ENCODE results near the gene ELP2. TPM values are rescaled to one million over a fixed set of nuclear protein-coding genes. Genes with fewer than 3 reads are reported as not detected.
"Not testable (repeated sequence)": the region's sequence is repeated elsewhere in the genome, so short reads cannot be mapped to it uniquely, and the experiment has no call there.

Gene ELP2
- total and polyA plus RNA-seq, 5 donors from 2014 or later, result 71.0 to 161 (median 92.1) TPM

GRCh38 chr18:36092116-36092515, 37.6 kb upstream of the ELP2 start:
- H3K27ac Mint-ChIP-seq, H3K4me3 Mint-ChIP-seq: not testable (repeated sequence)

GRCh38 chr18:36094431-36094830, 35.3 kb upstream of the ELP2 start:
- no peaks in the 10 kb centered on the region for H3K36me3 Mint-ChIP-seq
- no peak overlapping the region for H3K4me3 Mint-ChIP-seq
- no peaks in the 10 kb centered on the region for H3K9me3 Mint-ChIP-seq
- H3K27me3 ChIP-seq (ENCODE audit: control insufficient read depth, insufficient read depth, low read length), result no peaks in the 10 kb centered on the region
- H3K27ac ChIP-seq (ENCODE audit: insufficient read depth, low read length, poor library complexity, severe bottlenecking), result no peak overlapping the region
- no peaks in the 10 kb centered on the region for H3K9me3 ChIP-seq (ENCODE audit: control insufficient read depth in 2 of 2, low read length in 2 of 2)
- H3K4me1 Mint-ChIP-seq, result peaks cover 0 to 5% (median 1%) of the 10 kb centered on the region in 4 donors
- H3K27me3 Mint-ChIP-seq, result peaks cover 25% of the 10 kb centered on the region
- ATAC-seq (ENCODE audit: low read depth in 2 of 2) (no peak), DNase-seq (no peak)
- no peak overlapping the region for H3K4me3 ChIP-seq (ENCODE audit: low read depth, low read length)
- no peaks in the 10 kb centered on the region for H3K4me1 ChIP-seq (ENCODE audit: control insufficient read depth, insufficient read depth, low read length, poor library complexity, severe bottlenecking)
- H3K27ac Mint-ChIP-seq, result no peak overlapping the region
- no peaks in the 10 kb centered on the region for H3K36me3 ChIP-seq (ENCODE audit: control insufficient read depth, insufficient read depth, low read length)

More at GRCh38 chr18:36092116-36092515, 37.6 kb upstream of the ELP2 start:
- not testable (repeated sequence) for ATAC-seq (ENCODE audit: low read depth in 2 of 2); H3K9me3 Mint-ChIP-seq; H3K36me3 Mint-ChIP-seq; H3K4me1 ChIP-seq (ENCODE audit: control insufficient read depth, insufficient read depth, low read length, poor library complexity, severe bottlenecking); H3K36me3 ChIP-seq (ENCODE audit: control insufficient read depth, insufficient read depth, low read length); H3K27me3 ChIP-seq (ENCODE audit: control insufficient read depth, insufficient read depth, low read length); H3K4me3 ChIP-seq (ENCODE audit: low read depth, low read length); H3K9me3 ChIP-seq (ENCODE audit: control insufficient read depth in 2 of 2, low read length in 2 of 2); H3K4me1 Mint-ChIP-seq; DNase-seq; H3K27ac ChIP-seq (ENCODE audit: insufficient read depth, low read length, poor library complexity, severe bottlenecking)
- peaks cover 19% of the 10 kb centered on the region for H3K27me3 Mint-ChIP-seq

- Histone ChIP-seq H3K4me1 (ENCODE audit: control insufficient read depth, insufficient read depth, low read length, poor library complexity, severe bottlenecking) (no peaks in the 10 kb centered on the region), H3K9me3 (ENCODE audit: control insufficient read depth in 2 of 2, low read length in 2 of 2) (no peaks in the 10 kb centered on the region), H3K36me3 (ENCODE audit: control insufficient read depth, insufficient read depth, low read length) (no peaks in the 10 kb centered on the region), H3K4me3 (ENCODE audit: low read depth, low read length) (no peak overlapping the region), H3K27me3 (ENCODE audit: control insufficient read depth, insufficient read depth, low read length) (no peaks in the 10 kb centered on the region), H3K27ac (ENCODE audit: insufficient read depth, low read length, poor library complexity, severe bottlenecking) (no peak overlapping the region)
- peak in 2 of 3 donors; percentile 46 to 70 for DNase-seq
- Mint-ChIP-seq H3K27me3 (peaks cover 18% of the 10 kb centered on the region), H3K36me3 (no peaks in the 10 kb centered on the region), H3K4me3 (no peak overlapping the region), H3K4me1 (peaks cover 0 to 5% (median 1%) of the 10 kb centered on the region in 4 donors), H3K9me3 (no peaks in the 10 kb centered on the region), H3K27ac (no peak overlapping the region)
- ATAC-seq (ENCODE audit: low read depth in 2 of 2), result peak; percentile 42 to 52
Measured at GRCh38 chr18:36095936-36096519, 33.7 kb upstream of the ELP2 start.

- H3K27ac Mint-ChIP-seq, result no peak overlapping the region
- Histone ChIP-seq H3K4me3 (ENCODE audit: low read depth, low read length) (no peak overlapping the region), H3K27me3 (ENCODE audit: control insufficient read depth, insufficient read depth, low read length) (no peaks in the 10 kb centered on the region), H3K27ac (ENCODE audit: insufficient read depth, low read length, poor library complexity, severe bottlenecking) (no peak overlapping the region), H3K4me1 (ENCODE audit: control insufficient read depth, insufficient read depth, low read length, poor library complexity, severe bottlenecking) (no peaks in the 10 kb centered on the region), H3K36me3 (ENCODE audit: control insufficient read depth, insufficient read depth, low read length) (no peaks in the 10 kb centered on the region), H3K9me3 (ENCODE audit: control insufficient read depth in 2 of 2, low read length in 2 of 2) (no peaks in the 10 kb centered on the region)
- H3K36me3 Mint-ChIP-seq, result no peaks in the 10 kb centered on the region
- ATAC-seq (ENCODE audit: low read depth in 2 of 2), result no peak
- H3K27me3 Mint-ChIP-seq, result peaks cover 18% of the 10 kb centered on the region
- no peaks in the 10 kb centered on the region for H3K9me3 Mint-ChIP-seq
- no peak overlapping the region for H3K4me3 Mint-ChIP-seq
- H3K4me1 Mint-ChIP-seq, result peaks cover 0 to 5% (median 1%) of the 10 kb centered on the region in 4 donors
- no peak for DNase-seq
Measured at GRCh38 chr18:36096955-36097354, 32.7 kb upstream of the ELP2 start.

GRCh38 chr18:36099311-36099710, 30.4 kb upstream of the ELP2 start:
- Mint-ChIP-seq H3K9me3 (peaks cover 0 to 3% (median 0%) of the 10 kb centered on the region in 7 donors), H3K4me1 (peaks cover 0 to 13% (median 5%) of the 10 kb centered on the region in 4 donors), H3K36me3 (no peaks in the 10 kb centered on the region), H3K27me3 (peaks cover 22% of the 10 kb centered on the region), H3K27ac (no peak overlapping the region), H3K4me3 (no peak overlapping the region)
- no peaks in the 10 kb centered on the region for H3K36me3 ChIP-seq (ENCODE audit: control insufficient read depth, insufficient read depth, low read length)
- H3K4me1 ChIP-seq (ENCODE audit: control insufficient read depth, insufficient read depth, low read length, poor library complexity, severe bottlenecking), result no peaks in the 10 kb centered on the region
- H3K27ac ChIP-seq (ENCODE audit: insufficient read depth, low read length, poor library complexity, severe bottlenecking), result no peak overlapping the region
- H3K9me3 ChIP-seq (ENCODE audit: control insufficient read depth in 2 of 2, low read length in 2 of 2), result no peaks in the 10 kb centered on the region
- H3K27me3 ChIP-seq (ENCODE audit: control insufficient read depth, insufficient read depth, low read length), result no peaks in the 10 kb centered on the region
- no peak for ATAC-seq (ENCODE audit: low read depth in 2 of 2)
- DNase-seq, result no peak
- no peak overlapping the region for H3K4me3 ChIP-seq (ENCODE audit: low read depth, low read length)

GRCh38 chr18:36101943-36102342, 27.8 kb upstream of the ELP2 start:
- Mint-ChIP-seq H3K9me3 (peaks cover 0 to 3% (median 0%) of the 10 kb centered on the region in 7 donors), H3K4me3 (no peak overlapping the region), H3K27me3 (peaks cover 12% of the 10 kb centered on the region), H3K36me3 (no peaks in the 10 kb centered on the region), H3K4me1 (peaks cover 0 to 20% (median 2%) of the 10 kb centered on the region in 4 donors), H3K27ac (no peak overlapping the region)
- Histone ChIP-seq H3K9me3 (ENCODE audit: control insufficient read depth in 2 of 2, low read length in 2 of 2) (no peaks in the 10 kb centered on the region), H3K4me1 (ENCODE audit: control insufficient read depth, insufficient read depth, low read length, poor library complexity, severe bottlenecking) (no peaks in the 10 kb centered on the region), H3K27me3 (ENCODE audit: control insufficient read depth, insufficient read depth, low read length) (no peaks in the 10 kb centered on the region), H3K4me3 (ENCODE audit: low read depth, low read length) (no peak overlapping the region), H3K27ac (ENCODE audit: insufficient read depth, low read length, poor library complexity, severe bottlenecking) (no peak overlapping the region), H3K36me3 (ENCODE audit: control insufficient read depth, insufficient read depth, low read length) (no peaks in the 10 kb centered on the region)
- ATAC-seq (ENCODE audit: low read depth in 2 of 2) (no peak), DNase-seq (no peak)

GRCh38 chr18:36104749-36105148, 24.9 kb upstream of the ELP2 start:
- Histone ChIP-seq H3K4me1 (ENCODE audit: control insufficient read depth, insufficient read depth, low read length, poor library complexity, severe bottlenecking) (no peaks in the 10 kb centered on the region), H3K36me3 (ENCODE audit: control insufficient read depth, insufficient read depth, low read length) (peaks cover 2% of the 10 kb centered on the region), H3K4me3 (ENCODE audit: low read depth, low read length) (no peak overlapping the region), H3K9me3 (ENCODE audit: control insufficient read depth in 2 of 2, low read length in 2 of 2) (no peaks in the 10 kb centered on the region), H3K27me3 (ENCODE audit: control insufficient read depth, insufficient read depth, low read length) (no peaks in the 10 kb centered on the region), H3K27ac (ENCODE audit: insufficient read depth, low read length, poor library complexity, severe bottlenecking) (no peak overlapping the region)
- ATAC-seq (ENCODE audit: low read depth in 2 of 2) (no peak), DNase-seq (no peak)
- H3K9me3 Mint-ChIP-seq, result peaks cover 0 to 3% (median 0%) of the 10 kb centered on the region in 7 donors
- no peak overlapping the region for H3K4me3 Mint-ChIP-seq
- no peak overlapping the region for H3K27ac Mint-ChIP-seq
- H3K27me3 Mint-ChIP-seq, result peaks cover 4% of the 10 kb centered on the region
- peaks cover 4% of the 10 kb centered on the region for H3K36me3 Mint-ChIP-seq
- H3K4me1 Mint-ChIP-seq, result peaks cover 0 to 20% (median 2%) of the 10 kb centered on the region in 4 donors

GRCh38 chr18:36107477-36107876, 22.2 kb upstream of the ELP2 start:
- ATAC-seq (ENCODE audit: low read depth in 2 of 2) (no peak), DNase-seq (no peak)
- H3K36me3 Mint-ChIP-seq, result peaks cover 20% of the 10 kb centered on the region
- Histone ChIP-seq H3K4me3 (ENCODE audit: low read depth, low read length) (no peak overlapping the region), H3K9me3 (ENCODE audit: control insufficient read depth in 2 of 2, low read length in 2 of 2) (no peaks in the 10 kb centered on the region), H3K27ac (ENCODE audit: insufficient read depth, low read length, poor library complexity, severe bottlenecking) (no peak overlapping the region), H3K27me3 (ENCODE audit: control insufficient read depth, insufficient read depth, low read length) (no peaks in the 10 kb centered on the region), H3K4me1 (ENCODE audit: control insufficient read depth, insufficient read depth, low read length, poor library complexity, severe bottlenecking) (no peaks in the 10 kb centered on the region), H3K36me3 (ENCODE audit: control insufficient read depth, insufficient read depth, low read length) (peaks cover 22% of the 10 kb centered on the region)
- peak overlapping the region in 1 of 3 donors; percentile 50 for H3K27ac Mint-ChIP-seq
- H3K4me3 Mint-ChIP-seq, result no peak overlapping the region
- peaks cover 2% of the 10 kb centered on the region for H3K27me3 Mint-ChIP-seq
- H3K9me3 Mint-ChIP-seq, result peaks cover 0 to 3% (median 0%) of the 10 kb centered on the region in 7 donors
- H3K4me1 Mint-ChIP-seq, result peaks cover 0 to 20% (median 2%) of the 10 kb centered on the region in 4 donors
